SU-DHL-6 (cell line): Measurements from ENCODE around the gene MAP7.

Experiments
- H2AFZ ChIP-seq: fragments of 200-600 bp; sonication (generic); 2 replicates; pipeline ENCODE4 v1.6.1; 2014; ENCODE audit warnings: low read depth, mild to moderate bottlenecking, moderate library complexity, mixed read lengths, antibody characterized with exemption, low read length; ENCODE audit not compliant: severe bottlenecking
- H3F3A ChIP-seq: fragments of 200-600 bp; shearing (Covaris generic); 2 replicates; pipeline ENCODE4 v1.6.0; 2016; ENCODE audit warnings: antibody characterized with exemption, mild to moderate bottlenecking; ENCODE audit not compliant: insufficient read depth
- H3K27ac ChIP-seq: fragments of 200-600 bp; sonication (generic); 2 replicates; pipeline ENCODE4 v1.5.1; 2016; ENCODE audit warnings: low read depth, mild to moderate bottlenecking, low read length, moderate library complexity, mixed read lengths
- H3K27me3 ChIP-seq: fragments of 200-600 bp; sonication (generic), shearing (Covaris generic); 2 replicates; pipeline ENCODE4 v1.6.0; 2014; ENCODE audit warnings: mild to moderate bottlenecking, low read length
- H3K36me3 ChIP-seq: fragments of 200-600 bp; sonication (generic); 2 replicates; pipeline ENCODE4 v1.6.1; 2014; ENCODE audit warnings: mild to moderate bottlenecking, low read length, mixed read lengths
- H3K4me2 ChIP-seq: fragments of 300-600, 200-600 bp; shearing (Covaris generic), sonication (generic); 2 replicates; pipeline ENCODE4 v1.6.0; 2014; ENCODE audit warnings: low read length, low read depth, mild to moderate bottlenecking; ENCODE audit not compliant: poor library complexity, severe bottlenecking
- H3K4me3 ChIP-seq: fragments of 200-600 bp; sonication (generic); 2 replicates; pipeline ENCODE4 v1.5.1; 2014; ENCODE audit warnings: antibody characterized with exemption, low read length, mild to moderate bottlenecking, mixed read lengths; ENCODE audit not compliant: insufficient read depth, poor library complexity, severe bottlenecking
- H3K79me2 ChIP-seq: fragments of 200-600 bp; sonication (generic); 2 replicates; pipeline ENCODE4 v1.6.1; 2014; ENCODE audit warnings: mild to moderate bottlenecking, low read length, moderate library complexity; ENCODE audit not compliant: insufficient read depth
- H3K9ac ChIP-seq: fragments of 200-600 bp; sonication (generic); 2 replicates; pipeline ENCODE4 v1.7.0; 2014; ENCODE audit warnings: mild to moderate bottlenecking, low read length
- H3K9me2 ChIP-seq: fragments of 200-600 bp; sonication (generic); replicated peaks from 2 replicates; pipeline ENCODE4 v1.6.1; 2014; ENCODE audit warnings: low read length; ENCODE audit not compliant: insufficient read depth
- H3K9me3 ChIP-seq: fragments of 200-600 bp; sonication (generic); 2 replicates; pipeline ENCODE4 v1.6.1; 2014; ENCODE audit warnings: low read length, mixed read lengths; ENCODE audit not compliant: insufficient read depth
- H4K20me1 ChIP-seq: fragments of 200-600 bp; sonication (generic); 2 replicates; pipeline ENCODE4 v1.6.1; 2014; ENCODE audit warnings: low read depth, mild to moderate bottlenecking, antibody characterized with exemption, low read length, moderate library complexity, mixed read lengths
- CTCF ChIP-seq: fragments of 200-600 bp; sonication (generic); IDR thresholded peaks from one replicate; pipeline ENCODE4 v1.5.1; 2017; ENCODE audit warnings: antibody characterized with exemption, mild to moderate bottlenecking, low read length, moderate library complexity; ENCODE audit not compliant: insufficient read depth, poor library complexity, severe bottlenecking
- EZH2phosphoT487 ChIP-seq: fragments of 200-600 bp; sonication (generic), shearing (Covaris generic); conservative IDR thresholded peaks from 2 replicates; pipeline ENCODE4 v1.6.1; 2018; ENCODE audit warnings: mild to moderate bottlenecking, antibody characterized with exemption, low read length, moderate library complexity, mixed read lengths

Gene MAP7

GRCh38 chr6:136522636-136523035 is 27.6 kb downstream of the MAP7 start:
- TF ChIP-seq CTCF = no peak
- H3K79me2 ChIP-seq = no peaks in the 10 kb centered on the region

GRCh38 chr6:136521911-136522310 is 28.3 kb downstream of the MAP7 start:
- H3K9ac ChIP-seq = no peak overlapping the region
- no peaks in the 10 kb centered on the region for H3K79me2 ChIP-seq
- H3K9me2 ChIP-seq = no peaks in the 10 kb centered on the region
- H4K20me1 ChIP-seq = no peaks in the 10 kb centered on the region
- no peaks in the 10 kb centered on the region for H3K9me3 ChIP-seq
- H3K27ac ChIP-seq = no peak overlapping the region
- TF ChIP-seq CTCF (no peak), EZH2phosphoT487 (no peak)
- H3K4me3 ChIP-seq = no peak overlapping the region
- H3F3A ChIP-seq = no peaks in the 10 kb centered on the region
- no peaks in the 10 kb centered on the region for H3K36me3 ChIP-seq
- H3K27me3 ChIP-seq = no peaks in the 10 kb centered on the region
- no peak overlapping the region for H2AFZ ChIP-seq
- H3K4me2 ChIP-seq = no peak overlapping the region

More at GRCh38 chr6:136522636-136523035, 27.6 kb downstream of the MAP7 start:
- Histone ChIP-seq H3K4me3 (no peak overlapping the region), H3K9me3 (no peaks in the 10 kb centered on the region), H3K36me3 (no peaks in the 10 kb centered on the region), H3K9me2 (no peaks in the 10 kb centered on the region), H4K20me1 (no peaks in the 10 kb centered on the region), H3K27ac (no peak overlapping the region), H2AFZ (no peak overlapping the region), H3F3A (no peaks in the 10 kb centered on the region), H3K4me2 (no peak overlapping the region), H3K27me3 (no peaks in the 10 kb centered on the region), H3K9ac (no peak overlapping the region)

- no peaks in the 10 kb centered on the region for H4K20me1 ChIP-seq
- H3K4me2 ChIP-seq = no peak overlapping the region
- H3K9me2 ChIP-seq = no peaks in the 10 kb centered on the region
- H3K79me2 ChIP-seq = no peaks in the 10 kb centered on the region
- H2AFZ ChIP-seq = no peak overlapping the region
- no peaks in the 10 kb centered on the region for H3K36me3 ChIP-seq
- H3K9me3 ChIP-seq = no peaks in the 10 kb centered on the region
- H3F3A ChIP-seq = no peaks in the 10 kb centered on the region
- no peak overlapping the region for H3K27ac ChIP-seq
- H3K27me3 ChIP-seq = no peaks in the 10 kb centered on the region
- no peak overlapping the region for H3K4me3 ChIP-seq
- TF ChIP-seq CTCF = no peak
- H3K9ac ChIP-seq = no peak overlapping the region
These were observed 28.8 kb downstream of the MAP7 start for GRCh38 chr6:136521427-136521826.

GRCh38 chr6:136520517-136520916 is 29.7 kb downstream of the MAP7 start:
- no peaks in the 10 kb centered on the region for H3K27me3 ChIP-seq
- no peak overlapping the region for H3K27ac ChIP-seq
- no peak overlapping the region for H3K4me2 ChIP-seq
- no peaks in the 10 kb centered on the region for H3K9me3 ChIP-seq
- TF ChIP-seq EZH2phosphoT487 (no peak), CTCF (no peak)
- no peak overlapping the region for H2AFZ ChIP-seq
- no peaks in the 10 kb centered on the region for H3F3A ChIP-seq
- no peaks in the 10 kb centered on the region for H3K36me3 ChIP-seq
- no peak overlapping the region for H3K9ac ChIP-seq
- H3K79me2 ChIP-seq = no peaks in the 10 kb centered on the region
- H3K4me3 ChIP-seq = no peak overlapping the region
- no peaks in the 10 kb centered on the region for H4K20me1 ChIP-seq
- H3K9me2 ChIP-seq = no peaks in the 10 kb centered on the region
